GM19438 (cell line): ENCODE data around the gene NCAN.

Source experiments
- ATAC-seq: cut with Tn5 transposase; IDR thresholded peaks from one replicate; pipeline ENCODE4 v1.9.1; 2021; ENCODE audit warnings: low read depth; ENCODE audit not compliant: unreplicated experiment

NCAN gene

GRCh38 chr19:19258589-19259338 is 47.0 kb downstream of the NCAN start:
- ATAC-seq, result no peak

- no peak for ATAC-seq
Observed at GRCh38 chr19:19259741-19260140, 48.0 kb downstream of the NCAN start.

GRCh38 chr19:19260417-19261214 is 48.9 kb downstream of the NCAN start:
- ATAC-seq, result no peak

- ATAC-seq, result no peak
Observed at GRCh38 chr19:19261350-19262189, 49.8 kb downstream of the NCAN start.

- ATAC-seq, result no peak
Observed at GRCh38 chr19:19262190-19263057, 50.7 kb downstream of the NCAN start.

- no peak for ATAC-seq
Observed at GRCh38 chr19:19263886-19264487, 52.2 kb downstream of the NCAN start.

- no peak for ATAC-seq
Observed at GRCh38 chr19:19267305-19267704, 55.5 kb downstream of the NCAN start.

- ATAC-seq, result no peak
Observed at GRCh38 chr19:19268453-19269385, 57.0 kb downstream of the NCAN start.

GRCh38 chr19:19269952-19270694 is 58.4 kb downstream of the NCAN start:
- ATAC-seq, result no peak

GRCh38 chr19:19270749-19271571 is 59.2 kb downstream of the NCAN start:
- no peak for ATAC-seq

- no peak for ATAC-seq
Observed at GRCh38 chr19:19271828-19272599, 60.3 kb downstream of the NCAN start.

- ATAC-seq, result no peak
Observed at GRCh38 chr19:19274146-19274545, 62.4 kb downstream of the NCAN start.

GRCh38 chr19:19274716-19275565 is 63.2 kb downstream of the NCAN start:
- ATAC-seq, result no peak

GRCh38 chr19:19276386-19276785 is 64.6 kb downstream of the NCAN start:
- no peak for ATAC-seq

GRCh38 chr19:19276851-19277250 is 65.1 kb downstream of the NCAN start:
- ATAC-seq, result no peak
